K562 (cell line): ENCODE data around the gene HMGXB3. TPM values are rescaled to one million over a fixed set of nuclear protein-coding genes. Genes with fewer than 3 reads are reported as not detected.

Source experiments
- ATAC-seq: fragments of 200-7000 bp; cut with Tn5 transposase; 3 replicates; pipeline ENCODE4 v1.9.1; 2020; ENCODE audit warnings: moderate library complexity
- BruUV-seq: library from RNA; stranded (reverse); fragments of 400-500 nt; replicated peaks from 2 replicates; lab custom pipeline; 2021; lab: Mats Ljungman, UMichigan
- CTCF ChIA-PET: fragments of 300-600 bp; formaldehyde crosslinking; extraction: SDS; loops from one replicate; lab custom pipeline; 2021; ENCODE audit warnings: low intra/inter-chr PET ratio; lab: Yijun Ruan, JAX
- POLR2A ChIA-PET: fragments of 300-600, 350-650 bp; sonication (Branson Sonifier 250); formaldehyde crosslinking; extraction: SDS; loops from one replicate; lab custom pipeline; 2021; ENCODE audit warnings: antibody characterized with exemption, inconsistent platforms; lab: Yijun Ruan, JAX
- DNase-seq, 4 experiments: peaks; one replicate each; pipeline versions ENCODE4 v3.0.0 to v3.0.0-alpha.2; 2011 to 2018; ENCODE audit warnings: low spot score in 3 of 4, mixed read lengths in 3 of 4; ENCODE audit errors: extremely low read depth in 1 of 4
- FAIRE-seq: peaks from 2 replicates; lab custom pipeline; 2011; peaks lifted over from hg19 to GRCh38; lab: Jason Lieb, UNC
- H2AFZ ChIP-seq: 2 replicates; pipeline ENCODE4 v1.6.0; 2011; ENCODE audit warnings: low read depth, low read length, control low read depth, inconsistent platforms
- H3K27ac ChIP-seq: fragments of 200-600 bp; 3 replicates; pipeline ENCODE4 v1.8.0; 2011; ENCODE audit warnings: low read depth, mild to moderate bottlenecking, control low read depth, inconsistent platforms, low read length, moderate library complexity, mixed read lengths; ENCODE audit errors: extremely low read depth
- H3K27me3 ChIP-seq, 2 experiments: fragments of 300-600 bp in 1 of 2; 2 replicates in 1 of 2; 3 replicates in 1 of 2; pipeline versions ENCODE4 v1.6.0 to v1.8.0; 2011; ENCODE audit warnings: inconsistent platforms in 2 of 2, low read length in 2 of 2, mild to moderate bottlenecking in 1 of 2, mixed read lengths in 1 of 2, moderate library complexity in 1 of 2; ENCODE audit not compliant: control insufficient read depth in 2 of 2, insufficient read depth in 2 of 2
- H3K36me3 ChIP-seq: fragments of 300-600 bp; 3 replicates; pipeline ENCODE4 v1.8.0; 2011; ENCODE audit warnings: mild to moderate bottlenecking, low read length, inconsistent platforms; ENCODE audit not compliant: control insufficient read depth, insufficient read depth
- H3K4me1 ChIP-seq, 2 experiments: fragments of 200-600 bp in 1 of 2; replicated peaks in 1 of 2; 2 replicates in 1 of 2; 3 replicates in 1 of 2; pipeline versions ENCODE4 v1.5.1 to v1.8.0; 2011; ENCODE audit warnings: inconsistent platforms in 2 of 2, low read length in 2 of 2, mild to moderate bottlenecking in 1 of 2, mixed read lengths in 1 of 2, moderate library complexity in 1 of 2; ENCODE audit not compliant: control insufficient read depth in 2 of 2, insufficient read depth in 2 of 2
- H3K4me2 ChIP-seq: 2 replicates; pipeline ENCODE4 v1.6.1; 2011; ENCODE audit warnings: low read length, control low read depth, inconsistent platforms, mixed read lengths; ENCODE audit not compliant: insufficient read depth
- H3K4me3 ChIP-seq: fragments of 200-600 bp; sonication (generic), shearing (Covaris generic); 2 replicates; pipeline ENCODE4 v1.5.1; 2016; ENCODE audit warnings: control low read depth, inconsistent platforms
- H3K79me2 ChIP-seq: fragments of 200-600 bp; 3 replicates; pipeline ENCODE4 v1.8.0; 2011; ENCODE audit warnings: low read length, inconsistent platforms; ENCODE audit not compliant: control insufficient read depth, insufficient read depth
- H3K9ac ChIP-seq, 2 experiments: 2 replicates each; pipeline versions ENCODE4 v1.6.0 to v1.6.1; 2011; ENCODE audit warnings: low read depth in 2 of 2, low read length in 2 of 2, control low read depth in 1 of 2, inconsistent platforms in 1 of 2, mild to moderate bottlenecking in 1 of 2, mixed read lengths in 1 of 2; ENCODE audit not compliant: insufficient read depth in 1 of 2
- H3K9me1 ChIP-seq: one replicate; pipeline ENCODE4 v1.6.0; 2011; ENCODE audit warnings: inconsistent platforms, mild to moderate bottlenecking, low read length, moderate library complexity; ENCODE audit not compliant: control insufficient read depth, insufficient read depth
- H3K9me3 ChIP-seq: replicated peaks from 2 replicates; pipeline ENCODE4 v1.5.1; 2011; ENCODE audit warnings: low read depth, low read length, inconsistent platforms; ENCODE audit not compliant: control insufficient read depth, insufficient read depth
- H4K20me1 ChIP-seq: replicated peaks from 2 replicates; pipeline ENCODE4 v1.6.1; 2011; ENCODE audit warnings: low read length, inconsistent platforms, mixed read lengths; ENCODE audit not compliant: control insufficient read depth, insufficient read depth
- MEIS2 ChIP-seq: fragments of 450-650 bp; IDR thresholded peaks from 2 replicates; pipeline ENCODE4 v1.6.1; 2014; ENCODE audit warnings: mild to moderate bottlenecking; ENCODE audit not compliant: partially characterized antibody
- SMAD4 ChIP-seq: fragments of 250-450 bp; sonication (Bioruptor Pico); conservative IDR thresholded peaks from 2 replicates; pipeline ENCODE4 v1.8.0; 2021; ENCODE audit warnings: inconsistent platforms, mild to moderate bottlenecking, moderate library complexity
- ZFP36 ChIP-seq: fragments of 150-350 bp; IDR thresholded peaks from 2 replicates; pipeline ENCODE4 v1.6.1; 2018; ENCODE audit warnings: low read length, low read depth; ENCODE audit not compliant: partially characterized antibody
- WGBS: fragments of 100-300 bp; shearing (Covaris generic); methylation state at CpG from one replicate; pipeline ENCODE4 v1.1.6; 2016; ENCODE audit warnings: low coverage, mixed read lengths; ENCODE audit not compliant: insufficient coverage; ENCODE audit errors: missing lambda C conversion rate; 5-methylcytosine and 5-hydroxymethylcytosine counted together
- in situ Hi-C: fragments of 300-500 bp; cut with MboI; formaldehyde crosslinking; loops from 4 replicates; pipeline ENCODE4 v1.15.0; 2018; ENCODE audit warnings: inconsistent platforms, mixed read lengths
- intact Hi-C: fragments of 100-400 bp; cut with micrococcal nuclease; formaldehyde crosslinking; loops from 2 replicates; pipeline ENCODE4 v1.14.2; 2022
- polyA plus RNA-seq, 8 experiments: library from polyadenylated mRNA; depleted of rRNA in 4 of 8; stranded (reverse) in 5 of 8; unstranded in 3 of 8; fragments of >200 nt; fragmentation: Nextera tagmentation in 2 of 8; fragmentation: Illumina TruSeq in 1 of 8; extraction: Ambion mirVana in 2 of 8; extraction: Trizol in 1 of 8; gene quantifications; 2 replicates each; pipeline versions ENCODE4 v1.2.1 to v1.2.3, GENCODE V29; 2011 to 2014; ENCODE audit warnings: inconsistent platforms in 1 of 8, missing spikeins in 1 of 8
- total RNA-seq, 7 experiments: library from RNA; depleted of rRNA in 6 of 7; stranded (reverse); fragments of >200 nt in 6 of 7; fragmentation: Illumina TruSeq in 2 of 7; extraction: Trizol in 2 of 7; gene quantifications; 2 replicates each; pipeline versions ENCODE4 v1.2.1 to v1.2.3, GENCODE V29; 2011 to 2021; ENCODE audit warnings: low replicate concordance in 1 of 7

Gene HMGXB3
- total and polyA plus RNA-seq, 9 of the 15 experiments (the other 6 are each of a cell fraction or from before 2014, with no cell fraction given), result 1.8 to 44.1 (median 32.2) TPM

DNA sequence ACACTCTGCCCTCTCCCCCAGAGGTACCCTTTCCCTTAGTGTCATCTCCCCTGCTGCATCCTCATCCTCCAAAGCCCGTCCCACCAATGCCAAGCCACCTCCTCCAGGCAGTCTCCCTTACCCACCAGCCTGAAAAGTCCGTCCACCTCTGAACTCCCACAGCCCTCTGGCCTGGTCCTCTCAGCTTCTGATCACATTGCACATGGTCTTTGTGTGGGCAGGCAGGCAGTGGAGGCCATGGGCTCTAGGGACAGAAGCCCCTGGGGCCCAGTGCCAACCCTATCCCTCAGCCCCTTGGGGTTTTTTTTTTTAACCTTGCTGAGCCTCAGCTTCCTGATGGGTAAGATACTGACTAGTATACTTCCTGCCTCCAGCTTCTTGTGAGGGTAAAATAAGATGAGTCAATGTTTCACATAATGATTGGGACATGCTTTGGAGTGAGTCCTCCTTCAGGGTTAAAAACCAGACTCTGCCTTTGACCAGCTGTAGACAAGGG is 66.4 kb downstream of the HMGXB3 start:
- DNase-seq, result no peak
- H3K27ac ChIP-seq, result no peak overlapping the region
- H3K9me1 ChIP-seq, result peaks cover 4% of the 10 kb centered on the region
- H2AFZ ChIP-seq, result no peak overlapping the region
- BruUV-seq, result no TSS peak
- H3K79me2 ChIP-seq, result no peaks in the 10 kb centered on the region
- no peak for FAIRE-seq
- H3K9me3 ChIP-seq, result no peaks in the 10 kb centered on the region
- WGBS, result 0% methylated on average over 2 of the region's 2 CpGs
- no peak overlapping the region for H3K4me3 ChIP-seq
- H3K36me3 ChIP-seq, result no peaks in the 10 kb centered on the region
- H3K9ac ChIP-seq, result no peak overlapping the region
- POLR2A ChIA-PET, result interaction anchor here (0.9 to 2.2 kb wide), 2 partner anchors 14 to 18 kb away, joined by 3 to 6 read pairs; no protein-coding TSS in a partner anchor
- intact Hi-C loops, result no loop called here
- CTCF ChIA-PET, result no interaction called here
- H4K20me1 ChIP-seq, result no peaks in the 10 kb centered on the region; the same call in 1 of the 2 replicates
- no peak overlapping the region for H3K4me2 ChIP-seq
- peaks cover 10 to 43% of the 10 kb centered on the region in 2 experiments for H3K27me3 ChIP-seq
- in situ Hi-C loops, result no loop called here
- ATAC-seq, result no peak
- TF ChIP-seq SMAD4 (CRISPR knock-in tag) (no peak), ZFP36 (peak; percentile 83)
- H3K4me1 ChIP-seq, result peaks cover 0 to 7% of the 10 kb centered on the region in 2 experiments; a peak in 2 of 5 replicates

DNA sequence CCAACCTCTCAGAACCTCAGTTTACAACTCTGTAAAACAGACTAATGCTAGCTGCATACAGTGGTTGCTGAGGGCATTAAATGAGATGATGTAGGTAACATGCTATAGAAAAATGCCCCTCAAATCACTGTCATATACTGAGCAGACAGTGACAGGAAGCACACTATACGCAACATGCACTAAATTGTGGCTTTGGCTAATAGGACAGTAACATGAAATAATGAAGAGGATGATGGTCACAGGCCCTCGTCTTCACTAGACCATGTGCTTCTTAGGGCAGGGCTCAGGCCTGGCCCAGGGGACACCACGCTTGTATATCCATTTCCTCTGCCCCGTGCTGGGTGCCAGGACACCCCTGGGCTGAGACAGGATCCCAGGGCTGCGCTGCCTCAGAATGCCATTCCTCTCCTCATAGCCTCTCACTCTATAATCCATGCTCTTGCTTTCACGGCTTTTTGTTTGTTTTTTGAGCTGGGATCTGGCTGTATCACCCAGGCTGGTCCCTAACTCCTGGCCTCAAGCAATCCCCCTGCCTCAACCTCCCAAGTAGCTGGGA is 66.9 kb downstream of the HMGXB3 start:
- Histone ChIP-seq H3K4me2 (no peak overlapping the region), H3K36me3 (no peaks in the 10 kb centered on the region), H2AFZ (no peak overlapping the region), H3K4me1 (peaks cover 0 to 7% of the 10 kb centered on the region in 2 experiments; a peak in 2 of 5 replicates), H3K27me3 (peaks cover 10 to 43% of the 10 kb centered on the region in 2 experiments), H3K79me2 (no peaks in the 10 kb centered on the region), H3K9ac (no peak overlapping the region), H3K4me3 (no peak overlapping the region), H4K20me1 (no peaks in the 10 kb centered on the region; the same call in 1 of the 2 replicates), H3K27ac (no peak overlapping the region), H3K9me1 (peaks cover 4% of the 10 kb centered on the region), H3K9me3 (no peaks in the 10 kb centered on the region)
- ChIA-PET POLR2A (interaction anchor here (0.6 to 2.2 kb wide), 4 partner anchors 14 to 122 kb away, joined by 3 to 6 read pairs (median 4); partner anchors contain the start of gene SLC6A7), CTCF (no interaction called here)
- intact Hi-C loops (no loop called here), in situ Hi-C loops (no loop called here)
- BruUV-seq, result no TSS peak
- DNase-seq, result no peak
- ATAC-seq, result no peak
- no peak for TF ChIP-seq MEIS2
- 17% methylated on average over 6 of the region's 6 CpGs for WGBS
- peak; percentile 68 for FAIRE-seq
